Glutamatergic neuron (in vitro differentiated cells): ENCODE results near the gene FXR1. TPM values are rescaled to one million over a fixed set of nuclear protein-coding genes. Genes with fewer than 3 reads are reported as not detected.

ENCODE experiments used
- DNase-seq: peaks from one replicate; pipeline ENCODE4 v3.0.0; 2022
- H3K27ac Mint-ChIP-seq: one replicate; pipeline ENCODE4 v1.8.0; 2020; ENCODE audit warnings: mild to moderate bottlenecking, mixed read lengths, inconsistent platforms; ENCODE audit not compliant: unreplicated experiment
- H3K27me3 Mint-ChIP-seq: one replicate; pipeline ENCODE4 v1.8.0; 2020; ENCODE audit warnings: mild to moderate bottlenecking, moderate library complexity, mixed read lengths, inconsistent platforms; ENCODE audit not compliant: unreplicated experiment
- H3K36me3 Mint-ChIP-seq: one replicate; pipeline ENCODE4 v1.8.0; 2020; ENCODE audit warnings: mild to moderate bottlenecking, mixed read lengths, inconsistent platforms; ENCODE audit not compliant: unreplicated experiment
- H3K4me1 Mint-ChIP-seq: one replicate; pipeline ENCODE4 v1.8.0; 2020; ENCODE audit warnings: mild to moderate bottlenecking, low read depth, mixed read lengths, inconsistent platforms; ENCODE audit not compliant: unreplicated experiment
- H3K4me3 Mint-ChIP-seq: one replicate; pipeline ENCODE4 v1.8.0; 2020; ENCODE audit warnings: mild to moderate bottlenecking, mixed read lengths, inconsistent platforms; ENCODE audit not compliant: unreplicated experiment
- H3K9me3 Mint-ChIP-seq: one replicate; pipeline ENCODE4 v1.8.0; 2020; ENCODE audit warnings: mild to moderate bottlenecking, moderate library complexity, mixed read lengths, inconsistent platforms; ENCODE audit not compliant: unreplicated experiment
- total RNA-seq: library from RNA; stranded (reverse); fragmentation: NEBNext Ultra II Directional; extraction: Animal tissue kit (Norgen Biotek cat#: 25700); gene quantifications from one replicate; pipeline ENCODE4 v1.2.1, GENCODE V29; 2021; ENCODE audit not compliant: unreplicated experiment
- TF ChIP-seq, protein P1 (sequence below): fragments of 200-600 bp; sonication (generic); IDR thresholded peaks from one replicate; pipeline ENCODE4 v1.5.0; 2021; ENCODE audit not compliant: partially characterized antibody, unreplicated experiment

Gene FXR1
- total RNA-seq, 1 donor from 2014 or later = 189 TPM

DNA sequence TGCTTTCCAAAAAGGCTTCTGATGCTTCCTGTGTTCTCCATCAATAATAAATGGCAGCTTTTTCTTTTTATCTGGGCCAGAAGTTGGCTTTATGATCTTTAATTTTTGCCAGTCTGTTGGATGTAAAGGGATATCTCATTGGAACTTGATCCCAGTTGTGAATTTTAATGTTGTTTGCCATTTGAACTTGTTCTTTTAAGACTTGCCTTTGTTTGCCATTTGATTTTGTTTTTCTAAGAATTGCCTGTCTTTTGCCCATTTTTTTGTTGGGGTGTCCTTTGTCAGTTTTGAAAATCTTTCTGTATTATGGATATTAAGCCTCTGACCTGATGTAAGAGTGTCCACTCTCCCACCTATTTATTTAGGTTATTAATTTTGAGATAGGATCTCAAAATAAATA, 9.8 kb downstream of the FXR1 start:
- Mint-ChIP-seq H3K4me3 (no peak overlapping the region), H3K9me3 (no peaks in the 10 kb centered on the region), H3K4me1 (peaks cover 8% of the 10 kb centered on the region), H3K27ac (peak overlapping the region; percentile 31), H3K36me3 (no peaks in the 10 kb centered on the region), H3K27me3 (peaks cover 2% of the 10 kb centered on the region)
- no peak for DNase-seq
- TF ChIP-seq, protein P1, sequence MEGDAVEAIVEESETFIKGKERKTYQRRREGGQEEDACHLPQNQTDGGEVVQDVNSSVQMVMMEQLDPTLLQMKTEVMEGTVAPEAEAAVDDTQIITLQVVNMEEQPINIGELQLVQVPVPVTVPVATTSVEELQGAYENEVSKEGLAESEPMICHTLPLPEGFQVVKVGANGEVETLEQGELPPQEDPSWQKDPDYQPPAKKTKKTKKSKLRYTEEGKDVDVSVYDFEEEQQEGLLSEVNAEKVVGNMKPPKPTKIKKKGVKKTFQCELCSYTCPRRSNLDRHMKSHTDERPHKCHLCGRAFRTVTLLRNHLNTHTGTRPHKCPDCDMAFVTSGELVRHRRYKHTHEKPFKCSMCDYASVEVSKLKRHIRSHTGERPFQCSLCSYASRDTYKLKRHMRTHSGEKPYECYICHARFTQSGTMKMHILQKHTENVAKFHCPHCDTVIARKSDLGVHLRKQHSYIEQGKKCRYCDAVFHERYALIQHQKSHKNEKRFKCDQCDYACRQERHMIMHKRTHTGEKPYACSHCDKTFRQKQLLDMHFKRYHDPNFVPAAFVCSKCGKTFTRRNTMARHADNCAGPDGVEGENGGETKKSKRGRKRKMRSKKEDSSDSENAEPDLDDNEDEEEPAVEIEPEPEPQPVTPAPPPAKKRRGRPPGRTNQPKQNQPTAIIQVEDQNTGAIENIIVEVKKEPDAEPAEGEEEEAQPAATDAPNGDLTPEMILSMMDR = no peak

DNA sequence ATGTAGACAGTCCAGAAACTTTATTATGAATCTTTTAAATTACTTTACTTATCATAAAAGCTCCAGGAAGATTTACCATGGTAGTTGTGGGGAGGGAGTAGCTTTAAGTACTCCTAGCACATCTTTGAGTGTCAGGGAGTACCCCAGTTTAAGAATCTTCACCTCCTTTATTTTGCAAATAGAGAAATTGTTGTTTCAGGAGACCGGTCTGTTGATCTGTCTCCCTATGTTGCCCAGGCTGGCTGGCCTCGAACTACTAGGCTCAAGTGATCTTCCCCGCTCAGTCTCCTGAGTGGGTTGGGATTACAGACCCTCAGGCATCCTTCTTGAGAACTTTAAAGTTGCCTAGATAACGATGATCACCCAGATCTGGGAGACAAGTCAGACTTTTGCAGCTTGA, 11.1 kb downstream of the FXR1 start:
- Mint-ChIP-seq H3K9me3 (no peaks in the 10 kb centered on the region), H3K4me1 (peaks cover 5% of the 10 kb centered on the region), H3K27me3 (peaks cover 2% of the 10 kb centered on the region), H3K27ac (no peak overlapping the region), H3K36me3 (no peaks in the 10 kb centered on the region), H3K4me3 (no peak overlapping the region)
- DNase-seq = no peak
- TF ChIP-seq, protein P1 = no peak

DNA sequence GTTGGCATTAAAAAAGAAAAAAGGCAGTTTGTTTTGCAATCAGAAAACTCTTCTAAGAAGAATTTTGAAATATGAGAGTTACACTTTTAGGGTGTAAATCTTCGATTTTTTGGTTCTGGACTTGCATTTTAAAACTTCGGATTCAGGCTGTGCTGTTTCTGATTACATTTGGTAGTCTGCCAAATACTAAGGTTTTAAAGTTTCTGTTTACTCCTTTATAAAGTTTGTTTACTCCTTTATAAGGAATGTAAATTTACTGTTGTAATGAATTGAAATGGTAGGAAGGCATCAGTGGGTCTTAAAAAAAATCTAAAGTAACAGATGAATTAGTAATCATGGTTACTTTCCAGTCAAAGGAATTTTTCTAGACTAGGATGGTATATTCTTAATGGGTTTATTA, 14.1 kb downstream of the FXR1 start:
- Mint-ChIP-seq H3K27me3 (peaks cover 2% of the 10 kb centered on the region), H3K9me3 (no peaks in the 10 kb centered on the region)
- TF ChIP-seq, protein P1 = no peak

DNA sequence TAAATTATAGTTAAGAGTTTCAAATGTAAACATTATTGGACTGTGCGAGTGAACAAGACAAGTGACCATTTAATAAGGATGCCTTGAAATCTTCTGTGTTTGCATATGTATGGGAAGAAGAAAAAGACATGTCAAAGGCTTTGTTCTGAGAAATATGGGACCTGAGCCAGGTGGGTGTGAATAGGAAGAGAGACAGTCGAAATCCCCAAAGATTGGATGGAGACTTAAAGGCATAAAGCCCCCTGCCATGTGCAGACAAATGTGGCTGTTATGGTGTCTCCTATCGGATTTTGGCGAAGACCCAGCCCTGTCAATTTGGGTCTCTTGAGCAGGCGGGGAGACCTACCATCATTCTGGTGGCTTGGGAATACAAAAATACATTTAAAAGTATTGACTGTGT, 16.9 kb downstream of the FXR1 start:
- H3K4me3 Mint-ChIP-seq = no peak overlapping the region
- no peaks in the 10 kb centered on the region for H3K9me3 Mint-ChIP-seq
- H3K27me3 Mint-ChIP-seq = no peaks in the 10 kb centered on the region
- TF ChIP-seq, protein P1 = no peak
- H3K36me3 Mint-ChIP-seq = no peaks in the 10 kb centered on the region
- H3K27ac Mint-ChIP-seq = no peak overlapping the region
- H3K4me1 Mint-ChIP-seq = peaks cover 11% of the 10 kb centered on the region
- no peak for DNase-seq

More for the DNA sequence above, 14.1 kb downstream of the FXR1 start:
- no peak overlapping the region for H3K4me3 Mint-ChIP-seq
- no peak overlapping the region for H3K27ac Mint-ChIP-seq
- DNase-seq = no peak
- H3K4me1 Mint-ChIP-seq = peaks cover 2% of the 10 kb centered on the region
- no peaks in the 10 kb centered on the region for H3K36me3 Mint-ChIP-seq

DNA sequence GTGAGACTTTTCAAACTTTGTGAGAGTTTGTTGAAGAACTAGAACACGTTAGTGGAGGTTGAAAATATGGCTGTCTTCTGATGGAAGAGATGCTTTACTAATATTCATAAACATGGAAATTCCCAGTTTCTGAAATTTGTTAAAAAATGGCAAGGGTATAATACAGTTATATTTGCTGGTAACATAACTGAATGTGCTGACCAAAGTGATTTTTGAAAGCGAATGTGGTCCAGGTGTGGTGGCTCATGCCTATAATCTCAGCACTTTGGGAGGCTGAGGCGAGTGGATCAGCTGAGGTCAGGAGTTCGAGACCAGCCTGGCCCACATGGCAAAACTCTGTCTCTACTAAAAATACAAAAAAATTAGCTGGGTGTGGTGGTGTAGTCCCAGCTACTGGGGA, 18.1 kb downstream of the FXR1 start:
- no peak for DNase-seq
- TF ChIP-seq, protein P1 = no peak
- Mint-ChIP-seq H3K36me3 (no peaks in the 10 kb centered on the region), H3K27me3 (no peaks in the 10 kb centered on the region), H3K27ac (no peak overlapping the region), H3K9me3 (no peaks in the 10 kb centered on the region), H3K4me3 (no peak overlapping the region), H3K4me1 (peaks cover 11% of the 10 kb centered on the region)
